K562 (cell line): ENCODE results near the gene KIF6. TPM values are rescaled to one million over a fixed set of nuclear protein-coding genes. Genes with fewer than 3 reads are reported as not detected.
"Not testable (repeated sequence)": the region's sequence is repeated elsewhere in the genome, so short reads cannot be mapped to it uniquely, and the experiment has no call there.

Experiments
- ATAC-seq: fragments of 200-7000 bp; cut with Tn5 transposase; 3 replicates; pipeline ENCODE4 v1.9.1; 2020; ENCODE audit warnings: moderate library complexity
- BruUV-seq: library from RNA; stranded (reverse); fragments of 400-500 nt; replicated peaks from 2 replicates; lab custom pipeline; 2021; lab: Mats Ljungman, UMichigan
- CTCF ChIA-PET: fragments of 300-600 bp; formaldehyde crosslinking; extraction: SDS; loops from one replicate; lab custom pipeline; 2021; ENCODE audit warnings: low intra/inter-chr PET ratio; lab: Yijun Ruan, JAX
- POLR2A ChIA-PET: fragments of 300-600, 350-650 bp; sonication (Branson Sonifier 250); formaldehyde crosslinking; extraction: SDS; loops from one replicate; lab custom pipeline; 2021; ENCODE audit warnings: antibody characterized with exemption, inconsistent platforms; lab: Yijun Ruan, JAX
- DNase-seq, 4 experiments: peaks; one replicate each; pipeline versions ENCODE4 v3.0.0 to v3.0.0-alpha.2; 2011 to 2018; ENCODE audit warnings: low spot score in 3 of 4, mixed read lengths in 3 of 4; ENCODE audit errors: extremely low read depth in 1 of 4
- FAIRE-seq: peaks from 2 replicates; lab custom pipeline; 2011; peaks lifted over from hg19 to GRCh38; lab: Jason Lieb, UNC
- H2AFZ ChIP-seq: 2 replicates; pipeline ENCODE4 v1.6.0; 2011; ENCODE audit warnings: low read depth, low read length, control low read depth, inconsistent platforms
- H3K27ac ChIP-seq: fragments of 200-600 bp; 3 replicates; pipeline ENCODE4 v1.8.0; 2011; ENCODE audit warnings: low read depth, mild to moderate bottlenecking, control low read depth, inconsistent platforms, low read length, moderate library complexity, mixed read lengths; ENCODE audit errors: extremely low read depth
- H3K27me3 ChIP-seq, 2 experiments: fragments of 300-600 bp in 1 of 2; 2 replicates in 1 of 2; 3 replicates in 1 of 2; pipeline versions ENCODE4 v1.6.0 to v1.8.0; 2011; ENCODE audit warnings: inconsistent platforms in 2 of 2, low read length in 2 of 2, mild to moderate bottlenecking in 1 of 2, mixed read lengths in 1 of 2, moderate library complexity in 1 of 2; ENCODE audit not compliant: control insufficient read depth in 2 of 2, insufficient read depth in 2 of 2
- H3K36me3 ChIP-seq: fragments of 300-600 bp; 3 replicates; pipeline ENCODE4 v1.8.0; 2011; ENCODE audit warnings: mild to moderate bottlenecking, low read length, inconsistent platforms; ENCODE audit not compliant: control insufficient read depth, insufficient read depth
- H3K4me1 ChIP-seq, 2 experiments: fragments of 200-600 bp in 1 of 2; replicated peaks in 1 of 2; 2 replicates in 1 of 2; 3 replicates in 1 of 2; pipeline versions ENCODE4 v1.5.1 to v1.8.0; 2011; ENCODE audit warnings: inconsistent platforms in 2 of 2, low read length in 2 of 2, mild to moderate bottlenecking in 1 of 2, mixed read lengths in 1 of 2, moderate library complexity in 1 of 2; ENCODE audit not compliant: control insufficient read depth in 2 of 2, insufficient read depth in 2 of 2
- H3K4me2 ChIP-seq: 2 replicates; pipeline ENCODE4 v1.6.1; 2011; ENCODE audit warnings: low read length, control low read depth, inconsistent platforms, mixed read lengths; ENCODE audit not compliant: insufficient read depth
- H3K4me3 ChIP-seq: fragments of 200-600 bp; sonication (generic), shearing (Covaris generic); 2 replicates; pipeline ENCODE4 v1.5.1; 2016; ENCODE audit warnings: control low read depth, inconsistent platforms
- H3K79me2 ChIP-seq: fragments of 200-600 bp; 3 replicates; pipeline ENCODE4 v1.8.0; 2011; ENCODE audit warnings: low read length, inconsistent platforms; ENCODE audit not compliant: control insufficient read depth, insufficient read depth
- H3K9ac ChIP-seq, 2 experiments: 2 replicates each; pipeline versions ENCODE4 v1.6.0 to v1.6.1; 2011; ENCODE audit warnings: low read depth in 2 of 2, low read length in 2 of 2, control low read depth in 1 of 2, inconsistent platforms in 1 of 2, mild to moderate bottlenecking in 1 of 2, mixed read lengths in 1 of 2; ENCODE audit not compliant: insufficient read depth in 1 of 2
- H3K9me1 ChIP-seq: one replicate; pipeline ENCODE4 v1.6.0; 2011; ENCODE audit warnings: inconsistent platforms, mild to moderate bottlenecking, low read length, moderate library complexity; ENCODE audit not compliant: control insufficient read depth, insufficient read depth
- H3K9me3 ChIP-seq: replicated peaks from 2 replicates; pipeline ENCODE4 v1.5.1; 2011; ENCODE audit warnings: low read depth, low read length, inconsistent platforms; ENCODE audit not compliant: control insufficient read depth, insufficient read depth
- H4K20me1 ChIP-seq: replicated peaks from 2 replicates; pipeline ENCODE4 v1.6.1; 2011; ENCODE audit warnings: low read length, inconsistent platforms, mixed read lengths; ENCODE audit not compliant: control insufficient read depth, insufficient read depth
- BRCA1 ChIP-seq, 2 experiments: fragments of 450-650 bp in 1 of 2; sonication (generic) in 1 of 2; formaldehyde crosslinking in 1 of 2; IDR thresholded peaks; 2 replicates each; pipeline versions ENCODE4 v1.5.0 to v1.6.1; 2017 to 2020; ENCODE audit warnings: mild to moderate bottlenecking in 1 of 2, missing genetic modification reagents in 1 of 2
- CTCF ChIP-seq, 3 experiments: IDR thresholded peaks in 2 of 3; conservative IDR thresholded peaks in 1 of 3; 2 replicates each; pipeline ENCODE4 v1.5.1; 2011 to 2012; ENCODE audit warnings: low read length in 3 of 3, mild to moderate bottlenecking in 3 of 3, control low read depth in 2 of 3, improper control_type of control experiment in 1 of 3, inconsistent platforms in 1 of 3, low read depth in 1 of 3, mixed read lengths in 1 of 3, moderate library complexity in 1 of 3; ENCODE audit not compliant: insufficient read depth in 2 of 3
- GTF2F1 ChIP-seq: IDR thresholded peaks from 2 replicates; pipeline ENCODE4 v1.6.1; 2011; ENCODE audit warnings: low read depth, low read length, improper control_type of control experiment
- HNRNPLL ChIP-seq: fragments of 200-400 bp; formaldehyde crosslinking; IDR thresholded peaks from 2 replicates; pipeline ENCODE4 v1.6.1; 2017; ENCODE audit warnings: low read length, low read depth, mild to moderate bottlenecking; ENCODE audit not compliant: poor library complexity, severe bottlenecking
- ILF3 ChIP-seq: fragments of 450-650 bp; IDR thresholded peaks from 2 replicates; pipeline ENCODE4 v1.6.1; 2018; ENCODE audit warnings: antibody characterized with exemption, mild to moderate bottlenecking, moderate library complexity, borderline replicate concordance
- JUNB ChIP-seq: fragments of 450-650 bp; formaldehyde crosslinking; conservative IDR thresholded peaks from 2 replicates; pipeline ENCODE4 v1.4.0; 2020; ENCODE audit warnings: mild to moderate bottlenecking
- KAT2B ChIP-seq: IDR thresholded peaks from one replicate; pipeline ENCODE4 v1.6.1; 2012; ENCODE audit warnings: low read depth, mild to moderate bottlenecking, control low read depth, inconsistent platforms, low read length, moderate library complexity
- NCOR1 ChIP-seq: fragments of 450-650 bp; IDR thresholded peaks from 2 replicates; pipeline ENCODE4 v1.6.1; 2016; ENCODE audit warnings: mild to moderate bottlenecking, moderate library complexity
- TAL1 ChIP-seq: fragments of 450-650 bp; IDR thresholded peaks from 2 replicates; pipeline ENCODE4 v1.6.1; 2016; ENCODE audit warnings: mild to moderate bottlenecking
- TBL1XR1 ChIP-seq, 2 experiments: IDR thresholded peaks; 2 replicates each; pipeline ENCODE4 v1.6.1; 2012; ENCODE audit warnings: improper control_type of control experiment in 2 of 2, low read length in 2 of 2, mild to moderate bottlenecking in 1 of 2
- ZNF140 ChIP-seq: fragments of 250-450 bp; sonication (Bioruptor Pico); IDR thresholded peaks from 2 replicates; pipeline ENCODE4 v1.8.0; 2021; ENCODE audit warnings: moderate library complexity, mild to moderate bottlenecking, inconsistent platforms
- ZNF165 ChIP-seq: fragments of 250-450 bp; sonication (Bioruptor Pico); IDR thresholded peaks from 2 replicates; pipeline ENCODE4 v1.4.0; 2020; ENCODE audit warnings: borderline replicate concordance
- ZNF41 ChIP-seq: fragments of 250-450 bp; sonication (Bioruptor Pico); conservative IDR thresholded peaks from 2 replicates; pipeline ENCODE4 v1.4.0; 2020; ENCODE audit warnings: mild to moderate bottlenecking
- ZNF436 ChIP-seq: fragments of 250-450, 450-650 bp; sonication (Bioruptor Pico); formaldehyde crosslinking; IDR thresholded peaks from 2 replicates; pipeline ENCODE4 v1.7.0; 2020; ENCODE audit warnings: mild to moderate bottlenecking
- ZNF79 ChIP-seq: fragments of 250-450 bp; sonication (Bioruptor Pico); IDR thresholded peaks from 2 replicates; pipeline ENCODE4 v1.4.0; 2020; ENCODE audit warnings: low read depth, mild to moderate bottlenecking, moderate library complexity
- WGBS: fragments of 100-300 bp; shearing (Covaris generic); methylation state at CpG from one replicate; pipeline ENCODE4 v1.1.6; 2016; ENCODE audit warnings: low coverage, mixed read lengths; ENCODE audit not compliant: insufficient coverage; ENCODE audit errors: missing lambda C conversion rate; 5-methylcytosine and 5-hydroxymethylcytosine counted together
- in situ Hi-C: fragments of 300-500 bp; cut with MboI; formaldehyde crosslinking; loops from 4 replicates; pipeline ENCODE4 v1.15.0; 2018; ENCODE audit warnings: inconsistent platforms, mixed read lengths
- intact Hi-C: fragments of 100-400 bp; cut with micrococcal nuclease; formaldehyde crosslinking; loops from 2 replicates; pipeline ENCODE4 v1.14.2; 2022
- polyA plus RNA-seq, 8 experiments: library from polyadenylated mRNA; depleted of rRNA in 4 of 8; stranded (reverse) in 5 of 8; unstranded in 3 of 8; fragments of >200 nt; fragmentation: Nextera tagmentation in 2 of 8; fragmentation: Illumina TruSeq in 1 of 8; extraction: Ambion mirVana in 2 of 8; extraction: Trizol in 1 of 8; gene quantifications; 2 replicates each; pipeline versions ENCODE4 v1.2.1 to v1.2.3, GENCODE V29; 2011 to 2014; ENCODE audit warnings: inconsistent platforms in 1 of 8, missing spikeins in 1 of 8
- total RNA-seq, 7 experiments: library from RNA; depleted of rRNA in 6 of 7; stranded (reverse); fragments of >200 nt in 6 of 7; fragmentation: Illumina TruSeq in 2 of 7; extraction: Trizol in 2 of 7; gene quantifications; 2 replicates each; pipeline versions ENCODE4 v1.2.1 to v1.2.3, GENCODE V29; 2011 to 2021; ENCODE audit warnings: low replicate concordance in 1 of 7
- TF ChIP-seq, protein P1 (sequence below): IDR thresholded peaks from 3 replicates; pipeline ENCODE4 v1.6.1; 2011; ENCODE audit warnings: borderline replicate concordance, mild to moderate bottlenecking; ENCODE audit not compliant: insufficient read length, insufficient read depth

Gene KIF6
- total and polyA plus RNA-seq, 9 of the 15 experiments (the other 6 are each of a cell fraction or from before 2014, with no cell fraction given): not detected

DNA sequence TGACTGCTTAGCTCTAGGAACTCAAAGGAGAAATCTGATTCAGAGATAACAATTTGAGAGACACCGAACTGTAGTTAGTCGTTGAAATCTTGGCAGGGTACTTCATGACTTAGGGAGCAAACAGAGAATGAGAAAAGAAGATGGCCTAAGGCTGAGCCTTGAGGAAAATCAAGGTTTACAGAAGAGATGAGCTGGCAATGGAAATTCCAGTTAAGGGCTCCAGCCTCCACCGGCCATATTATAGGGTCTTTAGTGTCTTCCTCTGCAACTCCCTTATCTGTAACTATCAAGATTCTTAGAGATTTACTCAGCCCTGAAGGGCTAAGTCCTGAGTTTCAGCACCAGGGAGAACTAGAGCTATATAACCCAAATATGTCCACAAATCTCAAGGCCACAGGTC is 437.6 kb downstream of the KIF6 start:
- in situ Hi-C loops (no loop called here), intact Hi-C loops (no loop called here)
- H3K9me1 ChIP-seq: no peaks in the 10 kb centered on the region
- no peak overlapping the region for H3K9ac ChIP-seq
- no peak overlapping the region for H3K4me2 ChIP-seq
- peaks cover 58 to 63% of the 10 kb centered on the region in 2 experiments for H3K27me3 ChIP-seq
- H3K79me2 ChIP-seq: no peaks in the 10 kb centered on the region
- TF ChIP-seq ZNF436: no peak
- no peak for TF ChIP-seq NCOR1
- TF ChIP-seq ILF3: no peak
- TF ChIP-seq HNRNPLL: no peak
- TF ChIP-seq KAT2B: no peak
- TF ChIP-seq JUNB (CRISPR knock-in tag): no peak
- TF ChIP-seq BRCA1 (IDR thresholded peaks at IDR 0.05): no peak
- no peak for TF ChIP-seq BRCA1 (CRISPR knock-in tag; IDR thresholded peaks at IDR 0.05)
- no peak for TF ChIP-seq ZNF140 (CRISPR knock-in tag)
- TF ChIP-seq CTCF (IDR thresholded peaks at IDR 0.05 in 2 of 3, conservative IDR thresholded peaks at IDR 0.05 in 1 of 3; ENCODE audit: insufficient read depth in 2 of 3, low read depth in 1 of 3, low read length in 3 of 3): no peak
- TF ChIP-seq TAL1: no peak
- TF ChIP-seq, protein P1, sequence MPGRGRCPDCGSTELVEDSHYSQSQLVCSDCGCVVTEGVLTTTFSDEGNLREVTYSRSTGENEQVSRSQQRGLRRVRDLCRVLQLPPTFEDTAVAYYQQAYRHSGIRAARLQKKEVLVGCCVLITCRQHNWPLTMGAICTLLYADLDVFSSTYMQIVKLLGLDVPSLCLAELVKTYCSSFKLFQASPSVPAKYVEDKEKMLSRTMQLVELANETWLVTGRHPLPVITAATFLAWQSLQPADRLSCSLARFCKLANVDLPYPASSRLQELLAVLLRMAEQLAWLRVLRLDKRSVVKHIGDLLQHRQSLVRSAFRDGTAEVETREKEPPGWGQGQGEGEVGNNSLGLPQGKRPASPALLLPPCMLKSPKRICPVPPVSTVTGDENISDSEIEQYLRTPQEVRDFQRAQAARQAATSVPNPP: no peak
- no peak for TF ChIP-seq GTF2F1
- no peak for TF ChIP-seq ZNF79
- no peak for TF ChIP-seq ZNF165 (CRISPR knock-in tag)
- no peak for TF ChIP-seq TBL1XR1 (IDR thresholded peaks at IDR 0.05; ENCODE audit: low read length in 2 of 2)
- no peak for TF ChIP-seq ZNF41 (CRISPR knock-in tag)
- ATAC-seq (no peak), DNase-seq (no peak), FAIRE-seq (no peak)
- no peaks in the 10 kb centered on the region for H3K36me3 ChIP-seq
- CTCF ChIA-PET: no interaction called here
- POLR2A ChIA-PET: no interaction called here
- H3K9me3 ChIP-seq: no peaks in the 10 kb centered on the region
- H4K20me1 ChIP-seq: peaks cover 7% of the 10 kb centered on the region; the same call in 1 of the 2 replicates
- no peaks in the 10 kb centered on the region for H3K4me1 ChIP-seq
- no TSS peak for BruUV-seq
- WGBS: 0% methylated on average over 3 of the region's 3 CpGs
- no peak overlapping the region for H2AFZ ChIP-seq
- no peak overlapping the region for H3K27ac ChIP-seq
- H3K4me3 ChIP-seq: no peak overlapping the region

GRCh38 chr6:39286596-39286995 is 438.6 kb downstream of the KIF6 start:
- H3K9me3 ChIP-seq, H3K4me3 ChIP-seq, H2AFZ ChIP-seq, in situ Hi-C loops, H4K20me1 ChIP-seq, H3K9me1 ChIP-seq, H3K9ac ChIP-seq, FAIRE-seq, CTCF ChIA-PET, H3K79me2 ChIP-seq, DNase-seq, ATAC-seq, H3K4me1 ChIP-seq, POLR2A ChIA-PET, BruUV-seq, H3K36me3 ChIP-seq, intact Hi-C loops, H3K27ac ChIP-seq, H3K4me2 ChIP-seq: not testable (repeated sequence)
- peaks cover 58 to 64% of the 10 kb centered on the region in 2 experiments for H3K27me3 ChIP-seq
- WGBS: 10% methylated on average over 10 of the region's 10 CpGs
